H1 (cell line): ENCODE measurements around the gene STXBP5. TPM values are rescaled to one million over a fixed set of nuclear protein-coding genes. Genes with fewer than 3 reads are reported as not detected.

Experiments
- CTCF ChIA-PET: fragments of 300-600 bp; sonication (Branson Sonifier 250); formaldehyde crosslinking; loops from one replicate; lab custom pipeline; 2021; ENCODE audit not compliant: partially characterized antibody; lab: Charles Lee
- POLR2A ChIA-PET: fragments of 300-600 bp; sonication (Branson Sonifier 250); formaldehyde crosslinking; loops from one replicate; lab custom pipeline; 2021; ENCODE audit warnings: inconsistent platforms; ENCODE audit not compliant: partially characterized antibody; lab: Charles Lee
- DNase-seq, 2 experiments: peaks; one replicate each; pipeline versions ENCODE4 v3.0.0 to v3.0.0-alpha.2; 2010 to 2022; ENCODE audit warnings: low spot score in 2 of 2, low read depth in 1 of 2, mixed read lengths in 1 of 2
- FAIRE-seq: peaks from 2 replicates; lab custom pipeline; 2011; peaks lifted over from hg19 to GRCh38; lab: Jason Lieb, UNC
- H2AFZ ChIP-seq: 2 replicates; pipeline ENCODE4 v1.8.1; 2012; ENCODE audit warnings: low read length, inconsistent platforms
- H2AK5ac ChIP-seq: 2 replicates; pipeline ENCODE4 v1.6.1; 2013; ENCODE audit warnings: low read depth, low read length
- H2BK120ac ChIP-seq: replicated peaks from 2 replicates; pipeline ENCODE3; 2013; ENCODE audit warnings: low read depth, low read length, inconsistent platforms
- H2BK12ac ChIP-seq: 2 replicates; pipeline ENCODE4 v1.6.1; 2013; ENCODE audit warnings: low read depth, low read length
- H2BK15ac ChIP-seq: 2 replicates; pipeline ENCODE4 v1.6.1; 2013; ENCODE audit warnings: low read length
- H2BK20ac ChIP-seq: 2 replicates; pipeline ENCODE4 v1.6.1; 2013; ENCODE audit warnings: low read length
- H2BK5ac ChIP-seq: 2 replicates; pipeline ENCODE4 v1.6.1; 2013; ENCODE audit warnings: low read depth, low read length
- H3K14ac ChIP-seq: 2 replicates; pipeline ENCODE4 v1.6.1; 2013; ENCODE audit warnings: inconsistent platforms; ENCODE audit not compliant: insufficient read length
- H3K18ac ChIP-seq: 2 replicates; pipeline ENCODE4 v1.6.1; 2013; ENCODE audit warnings: low read length; ENCODE audit errors: extremely low read depth
- H3K23ac ChIP-seq: 2 replicates; pipeline ENCODE4 v1.6.1; 2013; ENCODE audit warnings: inconsistent platforms; ENCODE audit not compliant: insufficient read length
- H3K23me2 ChIP-seq: 2 replicates; pipeline ENCODE4 v1.6.1; 2013; ENCODE audit warnings: low read depth, low read length
- H3K27ac ChIP-seq: 2 replicates; pipeline ENCODE4 v1.6.1; 2011; ENCODE audit warnings: low read depth, low read length, inconsistent platforms
- H3K27me3 ChIP-seq, 4 experiments: replicated peaks in 1 of 4; 1 replicate in 1 of 4; 2 replicates in 3 of 4; pipeline versions ENCODE4 v1.6.1 to v1.8.1; 2011 to 2013; ENCODE audit warnings: low read length in 3 of 4, mild to moderate bottlenecking in 3 of 4, inconsistent platforms in 2 of 4, mixed read lengths in 2 of 4, moderate library complexity in 1 of 4; ENCODE audit not compliant: control insufficient read depth in 3 of 4, insufficient read depth in 3 of 4; ENCODE audit errors: extremely low read depth in 1 of 4
- H3K36me3 ChIP-seq, 4 experiments: 2 replicates each; pipeline versions ENCODE4 v1.6.1 to v1.8.1; 2011 to 2013; ENCODE audit warnings: mild to moderate bottlenecking in 4 of 4, low read length in 3 of 4, moderate library complexity in 2 of 4, control low read depth in 1 of 4, inconsistent platforms in 1 of 4; ENCODE audit not compliant: insufficient read depth in 4 of 4, control insufficient read depth in 2 of 4
- H3K4ac ChIP-seq: replicated peaks from 2 replicates; pipeline ENCODE3; 2013; ENCODE audit warnings: low read length, low read depth, mixed read lengths, inconsistent platforms; ENCODE audit not compliant: insufficient read length
- H3K4me1 ChIP-seq, 4 experiments: replicated peaks in 1 of 4; 1 replicate in 1 of 4; 2 replicates in 3 of 4; pipeline versions ENCODE4 v1.6.1 to v1.8.1; 2011 to 2013; ENCODE audit warnings: low read length in 3 of 4, inconsistent platforms in 2 of 4, mixed read lengths in 1 of 4; ENCODE audit not compliant: insufficient read depth in 4 of 4, control insufficient read depth in 3 of 4
- H3K4me2 ChIP-seq, 2 experiments: 2 replicates each; pipeline versions ENCODE4 v1.6.1 to v1.8.1; 2011 to 2013; ENCODE audit warnings: low read depth in 2 of 2, low read length in 2 of 2, control low read depth in 1 of 2, inconsistent platforms in 1 of 2, mild to moderate bottlenecking in 1 of 2; ENCODE audit not compliant: insufficient read depth in 1 of 2
- H3K4me3 ChIP-seq, 4 experiments: fragments of 200-600, 300-600 bp in 1 of 4; sonication (generic), shearing (Covaris generic), sonication (Bioruptor Twin) in 1 of 4; 2 replicates each; pipeline versions ENCODE4 v1.5.1 to v1.8.1; 2011 to 2016; ENCODE audit warnings: low read length in 4 of 4, low read depth in 3 of 4, control low read depth in 2 of 4, inconsistent platforms in 2 of 4, mild to moderate bottlenecking in 2 of 4, mixed read lengths in 1 of 4, moderate library complexity in 1 of 4; ENCODE audit not compliant: insufficient read depth in 2 of 4; ENCODE audit errors: extremely low read depth in 1 of 4
- H3K56ac ChIP-seq: replicated peaks from 2 replicates; pipeline ENCODE3; 2013; ENCODE audit warnings: low read depth, mild to moderate bottlenecking, mixed read lengths, low read length, inconsistent platforms; ENCODE audit not compliant: insufficient read length
- H3K79me1 ChIP-seq: 2 replicates; pipeline ENCODE4 v1.6.1; 2013; ENCODE audit warnings: low read depth, low read length, control low read depth
- H3K79me2 ChIP-seq, 2 experiments: 2 replicates each; pipeline versions ENCODE4 v1.6.1 to v1.8.1; 2012 to 2013; ENCODE audit warnings: low read length in 2 of 2, mild to moderate bottlenecking in 2 of 2, inconsistent platforms in 1 of 2; ENCODE audit not compliant: insufficient read depth in 2 of 2, control insufficient read depth in 1 of 2
- H3K9ac ChIP-seq, 4 experiments: replicated peaks in 1 of 4; 1 replicate in 1 of 4; 2 replicates in 3 of 4; pipeline versions ENCODE4 v1.6.1 to v1.8.1; 2011 to 2013; ENCODE audit warnings: low read depth in 3 of 4, low read length in 3 of 4, control low read depth in 2 of 4, mild to moderate bottlenecking in 2 of 4, moderate library complexity in 2 of 4, inconsistent platforms in 1 of 4; ENCODE audit errors: extremely low read depth in 1 of 4
- H3K9me3 ChIP-seq, 2 experiments: 2 replicates each; pipeline versions ENCODE4 v1.6.1 to v1.8.1; 2012 to 2013; ENCODE audit warnings: mild to moderate bottlenecking in 2 of 2, moderate library complexity in 2 of 2, control low read depth in 1 of 2, inconsistent platforms in 1 of 2, low read depth in 1 of 2, low read length in 1 of 2, mixed read lengths in 1 of 2; ENCODE audit not compliant: insufficient read depth in 2 of 2
- H4K20me1 ChIP-seq, 2 experiments: replicated peaks in 1 of 2; 2 replicates each; pipeline versions ENCODE3 to v1.8.1; 2011 to 2013; ENCODE audit warnings: inconsistent platforms in 2 of 2, low read length in 2 of 2, mild to moderate bottlenecking in 1 of 2; ENCODE audit not compliant: insufficient read depth in 2 of 2, control insufficient read depth in 1 of 2
- H4K5ac ChIP-seq: 2 replicates; pipeline ENCODE4 v1.6.1; 2013; ENCODE audit warnings: low read length, low read depth, mixed read lengths, inconsistent platforms; ENCODE audit not compliant: insufficient read length
- H4K8ac ChIP-seq: 2 replicates; pipeline ENCODE4 v1.8.0; 2013; ENCODE audit warnings: mild to moderate bottlenecking, moderate library complexity, low read length, inconsistent platforms; ENCODE audit not compliant: insufficient read depth; ENCODE audit errors: extremely low read depth
- H4K91ac ChIP-seq: replicated peaks from 2 replicates; pipeline ENCODE3; 2013; ENCODE audit warnings: low read length, mixed read lengths, inconsistent platforms; ENCODE audit not compliant: insufficient read length
- BRCA1 ChIP-seq: IDR thresholded peaks from 2 replicates; pipeline ENCODE4 v1.6.1; 2012; ENCODE audit warnings: low read depth, low read length, improper control_type of control experiment
- CTCF ChIP-seq, 3 experiments: IDR thresholded peaks; 1 replicate in 2 of 3; 2 replicates in 1 of 3; pipeline versions ENCODE4 v1.5.1 to v1.6.1; 2011; ENCODE audit warnings: low read length in 3 of 3, mild to moderate bottlenecking in 3 of 3, inconsistent platforms in 2 of 3, low read depth in 1 of 3, moderate library complexity in 1 of 3; ENCODE audit not compliant: insufficient read depth in 1 of 3; ENCODE audit errors: control extremely low read depth in 1 of 3
- EP300 ChIP-seq, 2 experiments: IDR thresholded peaks; 1 replicate in 1 of 2; 2 replicates in 1 of 2; pipeline ENCODE4 v1.6.1; 2011 to 2012; ENCODE audit warnings: low read depth in 2 of 2, low read length in 2 of 2, mild to moderate bottlenecking in 2 of 2, borderline replicate concordance in 1 of 2, inconsistent platforms in 1 of 2, moderate library complexity in 1 of 2
- EZH2 ChIP-seq: fragments of 200-600 bp; sonication (generic); IDR thresholded peaks from 2 replicates; pipeline ENCODE4 v1.7.1; 2012; ENCODE audit warnings: low read depth, mild to moderate bottlenecking, moderate library complexity, low read length, inconsistent platforms; ENCODE audit not compliant: severe bottlenecking
- NRF1 ChIP-seq: IDR thresholded peaks from 2 replicates; pipeline ENCODE4 v1.6.1; 2011; ENCODE audit warnings: mild to moderate bottlenecking, low read depth, low read length, improper control_type of control experiment
- RAD21 ChIP-seq, 2 experiments: IDR thresholded peaks in 1 of 2; conservative IDR thresholded peaks in 1 of 2; 2 replicates each; pipeline ENCODE4 v1.6.1; 2011; ENCODE audit warnings: low read depth in 2 of 2, low read length in 2 of 2, improper control_type of control experiment in 1 of 2, inconsistent platforms in 1 of 2, mild to moderate bottlenecking in 1 of 2, moderate library complexity in 1 of 2
- RNF2 ChIP-seq: fragments of 200-900, 300-1000 bp; sonication (generic); IDR thresholded peaks from 2 replicates; pipeline ENCODE4 v1.7.1; 2016; ENCODE audit warnings: borderline replicate concordance, low read depth, mild to moderate bottlenecking, antibody characterized with exemption, low read length; ENCODE audit not compliant: poor library complexity, severe bottlenecking; ENCODE audit errors: missing control alignments
- SIN3A ChIP-seq, 2 experiments: IDR thresholded peaks in 1 of 2; conservative IDR thresholded peaks in 1 of 2; 2 replicates each; pipeline ENCODE4 v1.6.1; 2011 to 2012; ENCODE audit warnings: low read length in 2 of 2, improper control_type of control experiment in 1 of 2, low read depth in 1 of 2, mild to moderate bottlenecking in 1 of 2
- SRF ChIP-seq: IDR thresholded peaks from 2 replicates; pipeline ENCODE4 v1.6.1; 2011; ENCODE audit warnings: mild to moderate bottlenecking, low read depth, low read length, moderate library complexity
- polyA plus RNA-seq, 7 experiments: library from polyadenylated mRNA; depleted of rRNA in 3 of 7; stranded (reverse) in 5 of 7; unstranded in 2 of 7; fragments of >200 nt in 5 of 7; fragments of 200-250 nt in 2 of 7; gene quantifications; 1 replicate in 5 of 7; 2 replicates in 1 of 7; 4 replicates in 1 of 7; pipeline versions ENCODE4 v1.2.1 to v1.2.3, GENCODE V29; 2011 to 2013; ENCODE audit warnings: missing spikeins in 2 of 7, mixed read lengths in 2 of 7
- total RNA-seq: library from RNA; stranded (reverse); fragmentation: NEBNext Ultra II Directional; extraction: Animal tissue kit (Norgen Biotek cat#: 25700); gene quantifications from 2 replicates; pipeline ENCODE4 v1.2.1, GENCODE V29; 2021

The STXBP5 gene
- total and polyA plus RNA-seq, 2 of the 8 experiments (the other 6 are each of a cell fraction or from before 2014, with no cell fraction given): 2.7 to 10.8 TPM

- H3K9me3 ChIP-seq: no peaks in the 10 kb centered on the region
- H4K20me1 ChIP-seq: no peaks in the 10 kb centered on the region
- H3K4me1 ChIP-seq: no peaks in the 10 kb centered on the region
- no peak overlapping the region for H3K56ac ChIP-seq
- H3K27me3 ChIP-seq: no peaks in the 10 kb centered on the region
- no peak overlapping the region for H3K4me3 ChIP-seq
- H3K79me1 ChIP-seq: no peaks in the 10 kb centered on the region
- no peaks in the 10 kb centered on the region; the same call in 1 of the 2 replicates for H3K23me2 ChIP-seq
- ChIA-PET POLR2A (interaction anchor here (0.9 kb wide), 1 partner anchor 14 kb away, joined by 3 read pairs; no protein-coding TSS in a partner anchor), CTCF (interaction anchor here (0.7 to 1.5 kb wide), 7 partner anchors 11 to 454 kb away, joined by 3 to 5 read pairs (median 3); no protein-coding TSS in a partner anchor)
- H2BK12ac ChIP-seq: no peak overlapping the region
- no peak overlapping the region for H2AFZ ChIP-seq
- no peak overlapping the region for H3K14ac ChIP-seq
- no peak overlapping the region for H2BK15ac ChIP-seq
- DNase-seq: no peak
- H3K23ac ChIP-seq: no peak overlapping the region
- no peak overlapping the region for H4K8ac ChIP-seq
- no peak overlapping the region for H2BK120ac ChIP-seq
- peaks cover 0 to 2% (median 1%) of the 10 kb centered on the region in 4 experiments; a peak in 1 of 8 replicates for H3K36me3 ChIP-seq
- H3K79me2 ChIP-seq: no peaks in the 10 kb centered on the region
- H4K91ac ChIP-seq: no peak overlapping the region
- no peak overlapping the region for H2AK5ac ChIP-seq
- peak; percentile 7 for FAIRE-seq
- H3K4me2 ChIP-seq: no peak overlapping the region
- H2BK20ac ChIP-seq: no peak overlapping the region
- no peak overlapping the region for H3K9ac ChIP-seq
- no peak overlapping the region for H3K4ac ChIP-seq
- H3K27ac ChIP-seq: no peak overlapping the region
- no peak overlapping the region for H3K18ac ChIP-seq
- no peak overlapping the region for H4K5ac ChIP-seq
- H2BK5ac ChIP-seq: no peak overlapping the region
- TF ChIP-seq SRF: no peak
- no peak for TF ChIP-seq NRF1
- TF ChIP-seq RAD21 (IDR thresholded peaks at IDR 0.05 in 1 of 2, conservative IDR thresholded peaks at IDR 0.05 in 1 of 2; ENCODE audit: low read depth in 2 of 2, low read length in 2 of 2): peak; percentile 55 to 57
- no peak for TF ChIP-seq EP300 (IDR thresholded peaks at IDR 0.05; ENCODE audit: borderline replicate concordance in 1 of 2, low read depth in 2 of 2, low read length in 2 of 2)
- TF ChIP-seq EZH2: no peak
- no peak for TF ChIP-seq RNF2
- TF ChIP-seq CTCF (IDR thresholded peaks at IDR 0.05; ENCODE audit: control extremely low read depth in 1 of 3, insufficient read depth in 1 of 3, low read depth in 1 of 3, low read length in 3 of 3): peak in 2 of 3 experiments; percentile 26 to 36; a peak in 2 of 4 replicates
- TF ChIP-seq BRCA1: no peak
- no peak for TF ChIP-seq SIN3A (conservative IDR thresholded peaks at IDR 0.05 in 1 of 2, IDR thresholded peaks at IDR 0.05 in 1 of 2; ENCODE audit: low read depth in 1 of 2, low read length in 2 of 2)
Observed at GRCh38 chr6:147366290-147366689, 162.1 kb downstream of the STXBP5 start.
